NCI-H1417 treated with DMSO at 0.1 percent for 48 hours (cell line): ENCODE results near the gene RBCK1.

ENCODE experiments used
- DNase-seq: peaks from one replicate; lab custom pipeline; 2025; lab: John Stamatoyannopoulos, UW

RBCK1 gene

DNA sequence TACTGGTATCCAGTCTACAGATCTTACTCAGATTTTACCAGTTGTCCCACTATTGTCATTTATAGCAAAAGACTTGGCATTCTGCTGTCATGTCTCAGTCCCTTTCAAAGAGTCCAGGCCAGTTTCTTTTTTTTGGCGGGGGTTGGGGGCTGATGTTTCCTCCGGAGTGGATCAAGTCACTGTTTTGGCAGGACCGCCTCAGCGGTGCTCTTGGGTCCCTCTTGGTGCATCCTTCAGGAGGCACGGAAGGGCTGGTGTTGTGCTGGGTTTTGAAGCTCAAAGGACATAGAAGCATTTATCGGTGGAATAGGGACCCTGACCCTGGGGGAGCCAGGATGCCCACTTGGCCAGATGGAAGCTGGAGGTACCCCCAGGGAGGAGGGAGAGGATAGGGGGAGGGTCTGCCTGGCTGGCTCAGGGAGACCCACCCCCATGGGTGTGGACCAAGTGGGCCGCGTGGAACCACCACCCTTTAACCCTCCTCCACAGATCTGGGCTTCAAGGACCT lies 10.8 kb downstream of the RBCK1 start:
- no peak for DNase-seq

GRCh38 chr20:419556-420165 lies 11.6 kb downstream of the RBCK1 start:
- DNase-seq = peak; percentile 64

- DNase-seq = no peak
Measured at GRCh38 chr20:420166-420620, 12.1 kb downstream of the RBCK1 start.

- DNase-seq = no peak
Measured at GRCh38 chr20:420721-421574, 12.8 kb downstream of the RBCK1 start.

DNA sequence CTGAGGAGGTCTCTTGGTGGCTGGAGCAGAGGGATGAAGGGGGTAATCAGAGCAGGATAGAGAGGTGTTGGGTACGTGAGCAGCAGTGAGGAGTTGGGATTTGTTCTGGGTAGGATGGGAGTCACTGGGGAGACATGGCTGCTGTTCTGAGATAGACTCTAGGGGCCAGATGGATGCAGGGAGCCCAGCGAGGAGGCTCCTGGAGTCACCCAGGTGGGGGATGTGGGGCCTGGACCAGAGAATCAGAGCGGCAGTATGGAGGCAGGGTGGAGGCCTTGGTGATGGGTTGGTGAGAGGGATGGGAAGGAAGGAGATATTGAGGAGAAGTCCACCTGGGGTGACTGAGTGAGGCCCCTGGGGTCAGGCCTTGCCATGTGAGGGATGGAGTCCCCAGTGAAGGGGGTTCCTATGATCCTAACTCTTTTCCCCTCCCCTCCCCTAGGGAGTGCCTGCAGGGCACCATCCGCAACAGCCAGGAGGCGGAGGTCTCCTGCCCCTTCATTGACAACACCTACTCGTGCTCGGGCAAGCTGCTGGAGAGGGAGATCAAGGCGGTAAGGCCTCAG lies 13.7 kb downstream of the RBCK1 start:
- no peak for DNase-seq

- DNase-seq = no peak
Measured at GRCh38 chr20:426566-426965, 18.5 kb downstream of the RBCK1 start.

DNA sequence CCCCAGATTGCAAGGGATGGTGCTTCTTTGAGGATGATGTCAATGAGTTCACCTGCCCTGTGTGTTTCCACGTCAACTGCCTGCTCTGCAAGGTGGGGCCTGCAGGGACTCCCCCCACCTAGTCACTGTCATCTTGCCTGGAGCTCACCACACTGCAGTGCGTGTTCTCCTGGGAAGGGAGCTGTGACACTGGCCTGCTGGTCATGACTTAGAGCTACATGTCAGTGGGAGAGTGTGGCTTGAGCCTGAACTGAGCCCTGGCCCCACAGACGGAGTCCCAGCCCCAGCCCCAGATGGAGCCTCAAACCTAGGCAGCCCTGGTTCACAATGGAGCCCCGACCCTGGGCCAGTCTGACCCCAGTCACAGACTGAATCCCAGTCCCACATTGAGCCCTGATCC lies 19.3 kb downstream of the RBCK1 start:
- DNase-seq = no peak

- DNase-seq = no peak
Measured at GRCh38 chr20:427849-428657, 20.0 kb downstream of the RBCK1 start.

GRCh38 chr20:428658-429200 lies 20.6 kb downstream of the RBCK1 start:
- no peak for DNase-seq

DNA sequence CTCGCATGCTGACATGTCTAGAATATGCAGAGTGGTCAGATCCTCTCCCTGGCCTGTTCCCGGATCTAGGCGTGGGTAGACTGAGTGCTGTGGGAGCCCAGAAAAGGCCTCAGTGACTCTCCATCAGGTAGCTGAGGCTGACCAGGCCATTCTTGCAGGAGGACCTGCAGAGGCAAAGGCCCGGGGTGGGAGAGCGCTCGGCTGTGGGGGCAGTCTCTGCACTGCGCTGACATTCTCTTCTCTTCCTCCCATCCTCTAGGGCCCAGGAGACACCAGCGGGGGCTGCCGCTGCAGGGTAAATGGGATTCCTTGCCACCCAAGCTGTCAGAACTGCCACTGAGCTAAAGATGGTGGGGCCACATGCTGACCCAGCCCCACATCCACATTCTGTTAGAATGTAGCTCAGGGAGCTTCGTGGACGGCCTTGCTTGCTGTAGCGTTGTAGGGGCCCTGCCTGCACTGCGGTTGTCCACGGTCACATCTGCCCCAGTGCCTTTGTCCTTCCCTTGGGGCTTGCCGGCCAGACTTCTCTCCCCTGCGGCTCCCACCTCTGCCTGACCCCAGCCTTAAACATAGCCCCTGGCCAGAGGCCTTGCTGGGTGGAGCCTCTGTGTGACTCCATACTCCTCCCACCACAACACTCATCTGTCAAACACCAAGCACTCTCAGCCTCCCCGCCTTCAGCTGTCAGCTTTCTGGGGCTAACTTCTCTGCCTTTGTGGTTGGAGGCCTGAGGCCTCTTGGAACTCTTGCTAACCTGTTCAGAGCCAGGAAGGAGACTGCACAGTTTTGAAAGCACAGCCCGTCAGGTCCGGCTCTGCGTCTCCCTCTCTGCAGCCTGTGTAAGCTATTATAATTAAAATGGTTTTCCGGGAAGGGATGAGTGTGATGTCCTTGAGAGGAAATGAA lies 22.2 kb downstream of the RBCK1 start:
- DNase-seq = no peak

DNA sequence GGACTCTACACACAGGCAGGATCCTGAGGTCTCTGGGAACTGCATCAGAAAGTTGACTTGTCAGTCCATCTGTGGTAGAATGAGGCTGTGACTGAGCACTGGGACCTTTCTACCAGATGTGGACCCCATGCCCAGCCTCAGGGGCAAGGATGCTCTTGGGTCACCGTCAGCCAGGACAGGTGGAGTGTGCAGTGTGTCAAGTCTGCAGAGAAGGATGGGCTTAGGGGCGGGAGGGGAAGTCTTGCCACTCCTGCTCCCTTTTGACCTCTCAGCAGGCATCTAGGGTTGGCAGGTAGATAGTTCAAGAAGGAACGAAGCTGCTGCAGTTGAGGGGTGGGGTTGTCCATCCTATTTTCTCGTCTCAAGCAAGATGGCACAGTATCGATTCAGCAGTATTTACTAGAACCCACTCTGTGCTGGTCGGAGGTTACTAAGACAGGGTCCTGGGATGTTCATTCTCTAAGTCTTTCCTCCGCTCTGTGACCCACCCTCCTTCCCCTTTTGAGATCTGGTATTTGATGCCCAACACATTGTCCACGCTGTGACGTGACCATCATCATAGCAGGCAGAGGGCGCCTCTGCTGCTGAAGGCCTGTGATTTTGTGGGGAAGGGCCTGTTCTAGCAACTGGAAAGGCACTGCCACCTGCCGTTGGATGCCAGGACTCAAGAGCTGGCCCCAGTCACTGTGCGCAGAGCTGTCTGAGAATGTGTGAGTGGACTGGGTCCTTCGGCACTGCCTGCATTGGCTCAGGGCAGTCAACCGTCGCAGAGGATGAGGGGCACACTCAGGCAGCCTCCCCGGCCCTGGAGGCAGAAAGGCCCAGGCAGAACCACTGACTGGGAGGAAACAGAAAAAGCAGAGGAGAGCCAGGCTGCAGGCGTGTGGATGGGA lies 23.2 kb downstream of the RBCK1 start:
- DNase-seq = no peak

GRCh38 chr20:432208-432607 lies 24.1 kb downstream of the RBCK1 start:
- no peak for DNase-seq

GRCh38 chr20:432677-433299 lies 24.7 kb downstream of the RBCK1 start:
- no peak for DNase-seq

DNA sequence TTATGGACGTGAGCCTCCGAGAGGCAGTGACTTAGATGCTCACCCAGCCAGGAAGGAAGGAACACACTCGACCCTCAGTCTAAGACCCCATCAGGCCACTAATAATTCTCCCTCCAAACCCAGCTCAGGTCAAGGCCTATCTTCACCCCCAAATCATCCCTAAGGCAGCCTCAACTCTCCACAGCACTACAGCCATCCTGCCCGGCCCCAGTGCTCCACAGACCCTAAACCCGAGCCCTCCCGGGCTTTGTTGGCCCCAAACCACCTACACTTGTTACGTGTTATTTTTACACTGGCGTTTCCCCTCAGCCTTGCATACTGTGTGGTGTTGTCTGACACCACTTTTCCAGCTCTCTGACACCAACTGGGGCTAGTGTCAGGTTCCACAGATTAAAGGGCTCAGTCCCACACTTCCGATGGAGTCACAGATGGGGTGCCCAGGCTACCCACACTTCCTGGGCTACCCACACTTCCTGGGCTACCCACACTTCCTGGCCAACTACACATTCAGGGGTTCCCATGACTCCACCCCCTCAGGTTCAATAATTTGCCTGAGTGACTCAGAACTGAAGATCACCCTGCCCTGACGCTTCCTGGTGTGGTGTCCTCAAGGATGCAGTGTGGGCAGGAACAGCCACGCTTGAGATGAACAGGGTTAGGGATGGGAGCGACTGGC lies 25.3 kb downstream of the RBCK1 start:
- no peak for DNase-seq

DNA sequence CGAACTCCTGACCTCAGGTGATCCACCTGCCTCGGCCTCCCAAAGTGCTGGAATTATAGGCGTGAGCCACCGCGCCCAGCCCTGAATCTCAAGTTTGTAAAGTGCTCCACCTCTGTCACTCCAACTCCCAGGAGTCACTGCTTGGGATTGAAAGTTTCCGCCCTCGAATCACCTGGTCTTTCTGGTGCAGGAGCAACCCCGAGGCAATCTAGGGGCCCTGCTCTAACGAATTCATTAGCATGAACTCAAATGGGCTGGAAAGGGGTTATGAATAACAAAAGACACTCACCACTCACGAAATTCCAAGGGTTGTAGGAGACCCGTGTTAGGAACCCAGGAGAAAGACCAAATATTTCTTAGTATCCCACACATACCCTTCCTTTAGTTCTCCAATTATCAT lies 26.1 kb downstream of the RBCK1 start:
- no peak for DNase-seq

DNA sequence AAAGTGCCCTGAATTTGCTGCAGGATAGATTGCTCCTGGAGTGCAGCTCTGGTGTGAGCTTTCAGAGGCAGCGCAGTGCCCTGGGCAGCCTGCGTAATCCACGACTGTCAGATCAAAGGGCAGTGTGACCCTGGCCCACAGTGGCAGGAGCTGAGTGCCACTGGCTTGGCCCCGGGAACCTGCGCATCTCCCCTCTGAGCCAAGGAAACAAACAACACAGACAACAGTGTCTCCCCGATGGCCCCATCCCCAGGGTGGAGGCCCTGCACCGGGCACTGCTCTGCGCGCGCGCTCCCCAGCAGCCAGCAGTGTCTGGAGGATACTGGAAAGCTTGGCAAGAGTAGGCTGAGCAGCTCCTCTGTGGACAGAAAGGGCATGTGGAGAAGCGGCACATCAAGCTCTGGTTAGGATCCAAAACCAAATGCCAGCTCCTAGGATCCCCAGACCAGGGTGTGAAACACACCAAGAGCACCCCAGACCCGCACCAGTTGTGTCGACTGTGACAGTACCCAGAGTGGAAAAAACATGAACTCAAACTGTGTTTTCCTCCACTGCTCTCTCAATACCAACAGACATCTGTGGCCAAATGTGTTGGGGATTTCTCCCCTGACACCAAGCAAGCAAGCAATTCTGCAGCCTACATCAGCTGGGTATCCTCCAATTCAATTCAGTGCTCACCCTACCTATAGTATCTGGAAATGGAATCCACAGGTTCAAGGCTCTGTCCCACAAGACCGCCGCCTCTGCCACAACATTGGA lies 26.7 kb downstream of the RBCK1 start:
- DNase-seq = no peak

DNA sequence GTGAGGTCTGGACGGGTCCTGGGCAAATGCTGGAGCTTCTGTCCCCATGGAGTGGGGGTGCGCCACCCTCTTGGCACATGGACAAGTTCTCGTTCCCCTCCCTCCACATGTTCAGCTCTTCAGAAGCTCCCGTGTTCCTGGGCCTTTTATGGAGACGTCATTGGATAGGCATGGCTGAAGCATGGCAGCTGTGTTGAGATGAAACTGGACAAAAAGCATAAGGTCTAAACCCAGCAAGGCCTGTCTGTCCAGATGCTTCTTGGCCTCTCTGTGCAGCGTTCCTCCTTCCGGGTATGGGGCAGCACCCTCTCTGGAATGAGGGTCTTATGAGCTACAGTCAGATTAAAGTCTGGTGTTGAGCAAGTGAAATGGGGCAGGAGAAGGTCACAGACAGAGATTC lies 27.5 kb downstream of the RBCK1 start:
- DNase-seq = no peak

DNA sequence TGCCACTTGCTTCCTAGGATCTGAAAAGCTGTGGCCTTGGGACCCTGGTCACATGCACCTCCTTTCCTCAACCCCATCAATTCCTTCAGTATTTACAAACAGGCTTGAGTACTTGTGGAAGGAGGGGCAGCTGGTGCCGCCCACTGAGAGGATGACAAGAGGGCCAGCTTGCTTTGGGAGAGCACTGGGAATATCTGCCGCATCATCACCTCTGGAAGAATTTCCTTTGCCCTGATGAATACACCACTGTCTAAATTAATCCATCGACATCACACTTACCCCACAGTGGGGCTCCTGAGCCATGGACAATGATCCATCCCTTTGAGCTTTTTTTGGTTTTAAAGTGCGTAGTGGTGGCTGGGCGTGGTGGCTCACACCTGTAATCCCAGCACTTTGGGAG lies 28.4 kb downstream of the RBCK1 start:
- DNase-seq = no peak
